ENCODE measurements around the gene RHOBTB1.

GRCh38 chr10:60930237-60930636, 13.7 kb downstream of the RHOBTB1 start:
- TF ChIP-seq CTCF (tag by site-specific recombination; IDR thresholded peaks at IDR 0.05): no peak
- no peak for TF ChIP-seq ZNF518A (tag by site-specific recombination; conservative IDR thresholded peaks at IDR 0.05; ENCODE audit: low read depth)
- TF ChIP-seq ZNF549 (tag by site-specific recombination; IDR thresholded peaks at IDR 0.05): no peak
- TF ChIP-seq PRDM6 (tag by site-specific recombination; IDR thresholded peaks at IDR 0.05): no peak
- no peak for TF ChIP-seq ZBTB10 (tag by site-specific recombination; IDR thresholded peaks at IDR 0.05)
- no peak for TF ChIP-seq ZNF155 (tag by site-specific recombination; IDR thresholded peaks at IDR 0.05)
- no peak for TF ChIP-seq GLI4 (tag by site-specific recombination; IDR thresholded peaks at IDR 0.05)

Data from HEK293 (cell line).